A549 treated with AZD2906 at 1 μM for 4 hours (cell line): ENCODE measurements around the gene TRMT2A. TPM values are rescaled to one million over a fixed set of nuclear protein-coding genes. Genes with fewer than 3 reads are reported as not detected.

Experiments used
- total RNA-seq: library from RNA; stranded (reverse); fragments of 200-300 nt; extraction: Qiagen RNA extraction; gene quantifications from 5 replicates; pipeline ENCODE4 v1.2.3, GENCODE V29; 2022

TRMT2A gene
- total RNA-seq, result 18.6 to 29.0 TPM (median 23.4 TPM) in 5 replicates

DNA sequence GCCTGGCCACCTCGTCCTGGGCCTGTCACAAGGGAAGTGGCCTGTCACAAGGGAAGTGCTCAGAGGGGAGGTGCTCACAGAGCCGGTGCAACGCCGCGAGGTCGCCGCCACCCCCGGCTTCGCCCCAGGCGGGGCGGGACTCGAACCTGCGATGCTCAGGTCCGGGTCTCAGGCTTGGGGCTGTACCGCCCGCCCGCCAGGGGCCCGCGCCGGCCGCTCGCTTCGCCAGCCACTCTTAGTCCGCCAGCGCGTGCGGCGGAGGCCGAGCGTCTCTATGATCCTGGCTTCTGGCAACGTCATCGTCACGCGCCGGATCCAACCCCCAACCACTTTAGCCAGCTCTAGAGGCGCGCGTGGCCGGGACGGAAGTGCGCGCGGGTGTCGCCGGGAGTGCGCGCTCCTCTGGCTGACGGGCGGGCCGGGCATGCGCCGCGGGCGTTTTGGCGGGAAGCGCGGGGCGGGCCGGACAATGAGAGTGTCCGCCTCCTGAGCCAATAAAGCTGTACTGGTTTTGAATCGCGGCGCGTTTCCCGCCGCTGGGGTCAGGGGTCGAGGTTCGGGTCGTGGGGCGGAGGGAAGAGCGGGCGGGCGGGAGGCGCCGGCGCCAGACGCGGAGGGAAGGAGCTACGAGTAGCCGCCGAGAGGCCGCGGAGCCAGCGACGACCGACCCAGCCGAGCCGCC is at the start of gene TRMT2A:
TSS of gene TRMT2A (minus strand) at position 276 of the 682 bp plus-strand sequence. CDS start 320 bp downstream, outside the sequence.

DNA sequence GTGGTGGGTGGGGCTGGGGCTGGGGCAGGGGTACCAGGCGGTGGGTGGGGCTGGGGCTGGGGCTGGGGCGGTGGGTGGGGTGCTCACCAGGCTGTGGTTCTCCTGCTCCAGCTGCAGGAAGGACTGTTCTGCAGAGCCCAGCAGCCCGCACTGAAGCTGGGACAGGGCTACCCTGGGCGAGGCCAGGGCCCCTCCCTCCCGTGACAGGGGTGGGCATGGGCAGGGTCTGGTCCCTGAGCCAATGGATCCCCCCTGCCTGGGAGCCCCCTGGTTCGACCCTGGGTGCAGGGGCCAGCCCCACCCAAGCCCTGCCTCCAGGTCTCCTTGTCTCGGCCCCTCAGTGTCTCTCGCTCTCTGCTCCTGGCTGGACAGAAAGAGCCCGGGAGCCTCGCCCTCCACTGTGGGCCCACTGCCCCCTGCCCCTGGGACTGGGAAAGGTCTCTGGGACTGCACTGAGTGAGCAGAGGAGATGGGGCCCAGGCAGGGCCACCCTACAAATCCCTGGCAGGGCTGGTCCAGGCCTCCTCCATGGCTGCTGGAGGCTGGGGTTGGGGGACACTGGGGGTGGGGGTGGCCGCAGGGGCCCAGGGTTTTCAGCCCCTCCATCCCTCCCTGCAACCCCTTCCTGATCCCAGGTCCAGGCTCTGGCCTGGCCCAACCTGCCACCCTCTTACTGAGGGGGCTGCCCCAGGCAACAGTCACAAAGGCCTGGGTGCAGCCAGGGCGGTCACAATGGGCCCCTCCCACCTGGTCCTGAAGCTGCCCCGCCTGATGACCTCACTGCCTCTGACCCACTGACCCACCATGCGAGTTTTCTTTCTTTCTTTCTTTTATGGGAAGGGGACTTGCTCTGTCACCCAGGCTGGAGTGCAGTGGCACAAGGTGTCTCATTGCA is 33.6 kb upstream of the TRMT2A start, which contains the start of gene CCDC188:
TSS of gene CCDC188 (minus strand) at position 675 of the 895 bp plus-strand sequence. CDS start at position 606, 69 bp downstream.

GRCh38 chr22:20131597-20131858 is 14.5 kb upstream of the TRMT2A start, which contains the start of gene ZDHHC8:
Gene ZDHHC8 (plus strand): TSS chr22:20131804. CDS start chr22:20131948, 144 bp downstream.

DNA sequence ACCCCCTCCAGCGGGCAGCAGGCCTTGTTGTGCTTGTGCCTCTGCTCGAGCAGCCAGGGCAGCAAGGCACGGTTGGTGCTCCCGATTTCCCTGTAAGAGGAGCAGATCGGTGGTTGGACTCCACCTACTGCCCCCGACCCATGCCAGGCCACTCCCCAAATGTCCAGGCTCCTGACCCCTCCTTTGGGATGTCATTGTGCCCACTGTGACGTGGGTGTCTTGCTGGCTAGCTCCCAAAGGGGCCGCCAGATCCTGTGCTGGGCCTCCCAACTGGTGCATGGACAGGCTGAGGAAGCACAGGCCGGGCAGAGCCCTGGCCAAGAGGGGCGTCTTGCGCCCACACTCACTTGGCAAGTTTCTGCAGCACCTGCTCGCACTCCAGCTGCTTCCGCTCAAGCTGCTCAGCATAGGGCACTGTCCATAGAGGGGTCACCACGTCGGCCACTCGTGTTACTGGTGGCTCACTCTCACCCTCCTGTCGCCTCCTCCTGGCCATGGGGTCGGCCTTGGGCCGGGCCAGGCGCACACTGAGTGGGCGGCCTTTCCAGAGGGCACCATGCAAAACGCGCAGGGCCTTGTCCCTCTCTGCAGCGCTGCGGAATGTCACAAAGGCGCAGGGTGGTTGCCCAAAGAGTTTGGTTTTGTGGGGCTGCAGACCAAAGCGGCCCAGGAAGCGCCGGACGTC is 1.2 kb downstream of the TRMT2A start, which contains the start of gene RANBP1:
TSS of gene RANBP1 (plus strand) at position 414 of the 685 bp plus-strand sequence. CDS start at position 495, 81 bp downstream.

GRCh38 chr22:20079745-20080444 is 37.1 kb downstream of the TRMT2A start, which contains the start of gene DGCR8:
Gene DGCR8 (plus strand): TSS chr22:20080241. CDS start chr22:20085964, 5,723 bp downstream.

Other genes with a start within 250 kb of the TRMT2A start
- 126 to 165 TPM (median 163 TPM) in 5 replicates for gene COMT, start 175.5 kb downstream of the TRMT2A start, total RNA-seq
- 32.4 to 45.1 TPM (median 38.1 TPM) in 5 replicates for gene TXNRD2, start 175.4 kb downstream of the TRMT2A start, total RNA-seq
- gene ARVCF, start 100.4 kb downstream of the TRMT2A start, total RNA-seq, result 2.0 to 3.1 TPM (median 2.6 TPM) in 5 replicates
- gene TANGO2, start 96.1 kb downstream of the TRMT2A start, total RNA-seq, result 12.5 to 13.6 TPM (median 12.9 TPM) in 5 replicates
- gene DGCR8, start 37.0 kb downstream of the TRMT2A start, total RNA-seq, result 17.8 to 22.1 TPM (median 19.6 TPM) in 5 replicates
- gene RANBP1, start 1.1 kb downstream of the TRMT2A start, total RNA-seq, result 237 to 298 TPM (median 288 TPM) in 5 replicates
- gene ZDHHC8, start 14.6 kb upstream of the TRMT2A start, total RNA-seq, result 22.4 to 43.4 TPM (median 34.8 TPM) in 5 replicates
- gene CCDC188, start 33.8 kb upstream of the TRMT2A start, total RNA-seq, result not detected in 5 replicates
- gene RTN4R, start 151.1 kb upstream of the TRMT2A start, total RNA-seq, result 7.7 to 16.3 TPM (median 13.8 TPM) in 5 replicates
- gene DGCR6L, start 202.8 kb upstream of the TRMT2A start, total RNA-seq, result 30.1 to 47.2 TPM (median 45.0 TPM) in 5 replicates